GM18517 (cell line): Measurements from ENCODE around the gene CFAP58.

Experiments
- ATAC-seq: cut with Tn5 transposase; IDR thresholded peaks from one replicate; pipeline ENCODE4 v1.9.1; 2021; ENCODE audit warnings: mild to moderate bottlenecking, moderate library complexity; ENCODE audit not compliant: unreplicated experiment

CFAP58 gene, protein sequence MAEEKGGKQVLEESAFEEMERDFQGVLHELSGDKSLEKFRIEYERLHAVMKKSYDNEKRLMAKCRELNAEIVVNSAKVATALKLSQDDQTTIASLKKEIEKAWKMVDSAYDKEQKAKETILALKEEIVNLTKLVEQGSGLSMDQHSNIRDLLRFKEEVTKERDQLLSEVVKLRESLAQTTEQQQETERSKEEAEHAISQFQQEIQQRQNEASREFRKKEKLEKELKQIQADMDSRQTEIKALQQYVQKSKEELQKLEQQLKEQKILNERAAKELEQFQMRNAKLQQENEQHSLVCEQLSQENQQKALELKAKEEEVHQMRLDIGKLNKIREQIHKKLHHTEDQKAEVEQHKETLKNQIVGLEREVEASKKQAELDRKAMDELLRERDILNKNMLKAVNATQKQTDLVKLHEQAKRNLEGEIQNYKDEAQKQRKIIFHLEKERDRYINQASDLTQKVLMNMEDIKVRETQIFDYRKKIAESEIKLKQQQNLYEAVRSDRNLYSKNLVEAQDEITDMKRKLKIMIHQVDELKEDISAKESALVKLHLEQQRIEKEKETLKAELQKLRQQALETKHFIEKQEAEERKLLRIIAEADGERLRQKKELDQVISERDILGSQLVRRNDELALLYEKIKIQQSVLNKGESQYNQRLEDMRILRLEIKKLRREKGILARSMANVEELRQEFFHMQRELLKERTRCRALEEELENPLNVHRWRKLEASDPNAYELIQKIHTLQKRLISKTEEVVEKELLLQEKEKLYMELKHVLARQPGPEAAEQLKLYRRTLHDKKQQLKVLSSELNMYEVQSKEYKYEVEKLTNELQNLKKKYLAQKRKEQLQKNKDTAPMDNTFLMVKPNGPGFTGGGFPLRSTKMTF

DNA sequence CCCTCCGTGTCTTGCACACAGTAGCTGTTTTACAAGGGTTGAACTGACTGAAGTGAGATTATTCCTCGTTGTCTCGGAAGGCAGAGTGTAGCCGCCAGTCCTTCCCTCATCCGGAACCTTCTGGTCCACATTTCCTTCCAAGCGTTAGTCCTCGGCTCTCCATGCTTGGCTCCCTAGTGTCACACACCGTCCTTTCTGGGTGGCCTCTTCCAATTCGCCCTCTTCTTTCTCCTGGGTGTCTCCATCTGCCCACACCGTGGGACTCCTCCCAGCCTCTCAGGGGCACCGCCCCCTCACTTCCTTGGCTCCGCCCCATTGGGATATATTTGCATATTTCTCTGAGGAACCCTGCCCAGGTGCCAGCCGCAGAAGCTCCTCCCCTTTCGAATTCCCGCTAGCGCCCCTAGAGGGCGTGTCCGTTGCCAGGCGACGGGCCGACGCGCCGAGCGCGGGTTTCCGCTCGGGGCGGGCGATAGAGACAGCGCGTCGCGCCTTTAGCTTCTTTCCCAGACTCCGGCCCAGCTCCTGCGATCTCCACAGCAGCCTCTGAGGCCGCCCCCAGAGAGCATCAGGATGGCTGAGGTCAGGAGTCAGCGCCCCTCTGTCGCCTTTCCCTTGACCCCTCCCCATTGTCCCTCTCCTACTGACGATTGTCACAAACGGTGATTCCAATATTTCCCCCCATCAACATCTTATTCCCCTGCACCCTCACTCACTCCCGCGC is at the start of gene CFAP58:
Gene CFAP58 (plus strand): TSS at position 509 of the 724 bp plus-strand sequence. CDS start 65 bp downstream, at position 574.
- peak; percentile 64 for ATAC-seq

GRCh38 chr10:104304356-104304745 is 49.3 kb upstream of the CFAP58 start:
- no peak for ATAC-seq

- no peak for ATAC-seq
These were observed 48.7 kb upstream of the CFAP58 start for GRCh38 chr10:104304927-104305326.

DNA sequence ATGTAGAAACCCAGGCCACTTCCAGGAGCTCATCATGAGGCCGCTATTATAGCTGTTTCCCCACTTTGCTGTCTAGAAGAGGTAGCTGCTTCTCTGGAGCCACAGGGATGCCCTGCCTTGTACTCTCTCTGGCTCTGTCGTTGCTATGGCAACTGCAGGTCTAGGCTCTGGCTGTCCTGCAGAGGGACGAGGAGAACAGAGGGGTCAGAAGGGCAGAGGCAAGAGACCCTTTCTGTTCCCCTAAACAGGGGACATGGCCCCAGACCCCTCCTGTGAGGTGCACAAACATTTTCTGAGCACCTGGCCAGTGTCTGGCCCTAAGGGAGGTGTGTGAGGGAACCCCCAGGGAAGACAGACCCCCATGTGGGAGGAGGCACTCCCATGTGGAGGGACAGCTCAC is 46.7 kb upstream of the CFAP58 start:
- no peak for ATAC-seq

DNA sequence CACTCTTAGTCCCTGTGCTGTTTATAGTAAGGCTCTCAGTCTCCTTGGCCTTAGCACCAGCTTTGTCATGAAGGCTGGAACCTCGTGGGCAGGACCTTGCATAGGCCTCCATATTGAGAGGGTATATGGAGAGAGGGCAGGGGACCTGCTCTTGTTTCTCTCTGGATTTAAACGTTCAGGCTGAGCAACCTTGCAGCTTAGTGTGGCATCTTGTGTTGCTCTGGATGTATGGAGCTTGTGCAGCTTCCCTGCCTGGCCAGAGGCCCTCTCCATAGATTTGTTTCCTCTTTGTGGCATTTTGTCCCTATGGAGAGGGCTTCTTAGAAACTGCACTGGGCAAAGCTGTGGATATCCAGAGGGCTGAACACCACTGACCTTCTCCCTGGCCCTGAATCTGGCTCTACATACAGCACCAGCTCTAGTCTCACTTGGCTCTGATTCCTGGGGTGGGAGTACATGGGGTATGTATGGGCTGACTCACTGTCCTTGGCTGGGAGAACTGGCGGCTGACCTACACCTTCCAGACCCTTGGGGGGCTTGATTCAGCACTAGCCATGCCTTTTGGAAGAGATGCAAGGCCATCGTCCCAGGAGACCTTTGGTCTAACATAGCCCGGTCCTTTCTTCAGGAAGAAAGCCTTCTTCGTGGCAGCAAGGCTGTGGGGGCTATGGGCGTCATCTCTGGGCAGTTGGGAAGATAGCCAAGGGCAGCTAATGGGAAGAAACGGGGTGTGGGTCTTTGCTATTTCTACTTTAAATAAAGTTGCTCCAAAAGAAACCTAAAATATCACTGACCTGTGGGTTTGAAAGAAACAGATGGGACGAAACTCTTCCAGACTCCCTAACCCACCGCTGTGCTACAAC is 45.8 kb upstream of the CFAP58 start:
- no peak for ATAC-seq

- peak; percentile 82 for ATAC-seq
These were observed 45.2 kb upstream of the CFAP58 start for GRCh38 chr10:104308439-104308903.

- no peak for ATAC-seq
These were observed 43.4 kb upstream of the CFAP58 start for GRCh38 chr10:104309980-104310978.

DNA sequence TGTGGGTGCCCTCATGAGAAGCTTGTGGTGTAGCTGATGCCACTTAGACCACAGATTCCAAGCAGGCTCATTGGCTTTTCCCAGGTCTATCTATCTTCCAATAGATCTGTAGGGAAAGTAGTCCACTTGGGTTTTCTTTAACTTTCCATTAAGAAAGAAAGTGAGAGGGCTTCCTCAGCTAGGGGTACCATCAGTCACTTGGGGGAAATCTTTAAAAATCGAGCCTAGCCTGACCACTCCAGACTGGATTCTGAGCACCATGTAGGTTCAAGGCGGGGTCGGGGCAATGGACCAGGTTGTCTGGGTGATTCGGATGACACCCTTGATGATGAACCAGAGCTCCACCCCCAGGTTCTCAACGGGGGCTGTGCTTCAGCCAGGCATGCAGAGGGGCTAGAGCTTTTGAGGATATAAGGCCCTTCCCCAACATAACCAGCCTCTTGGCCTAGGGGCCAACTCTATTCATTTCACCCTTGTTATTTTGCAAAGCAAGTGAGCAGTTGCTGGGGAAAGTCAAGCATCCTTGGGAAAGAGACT is 42.4 kb upstream of the CFAP58 start:
- ATAC-seq: no peak

DNA sequence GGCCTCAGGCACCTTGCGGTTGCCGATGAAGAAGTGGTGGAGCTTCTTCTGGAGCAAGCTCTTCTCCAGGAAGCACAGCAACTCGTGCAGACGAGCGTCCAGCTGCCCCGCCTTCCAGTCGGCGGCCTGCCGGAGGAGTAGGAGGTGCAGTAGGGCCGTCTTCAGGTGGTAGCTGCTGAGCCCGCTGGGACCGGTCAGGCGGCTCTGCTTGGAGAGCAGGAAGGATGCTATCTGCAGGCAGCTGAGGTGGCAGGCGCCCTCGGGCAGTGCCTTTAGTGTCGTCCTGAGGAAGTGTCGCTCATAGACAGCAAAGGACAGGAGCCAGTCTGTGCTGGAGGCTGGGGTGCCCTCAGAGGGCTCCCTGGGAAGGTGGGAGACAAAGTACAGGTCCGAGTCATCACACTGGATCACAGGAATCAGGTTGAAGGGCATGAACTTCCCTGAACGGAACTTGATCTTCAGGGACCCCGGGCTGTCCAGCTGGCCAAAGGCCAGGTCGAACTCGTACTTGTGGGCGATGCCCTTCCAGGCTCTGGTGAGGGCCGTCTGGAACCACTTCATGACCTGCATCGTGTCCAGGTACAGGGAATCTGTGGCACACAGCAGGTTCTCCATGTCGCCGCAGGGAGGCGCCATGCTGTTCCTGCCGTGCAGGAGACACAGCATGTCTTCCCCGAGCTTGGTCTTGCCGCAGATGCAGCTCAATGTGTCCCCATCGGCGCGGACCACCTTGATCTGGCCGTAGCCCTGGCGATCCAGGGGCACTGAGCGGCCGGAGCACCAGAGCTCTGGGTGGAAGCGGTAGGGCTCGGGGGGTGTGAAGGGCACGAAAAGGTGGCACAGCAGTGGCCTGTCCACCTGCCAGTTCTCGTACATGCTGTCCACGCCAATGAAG is 38.8 kb upstream of the CFAP58 start:
- no peak for ATAC-seq

GRCh38 chr10:104315486-104315921 is 38.1 kb upstream of the CFAP58 start:
- no peak for ATAC-seq

DNA sequence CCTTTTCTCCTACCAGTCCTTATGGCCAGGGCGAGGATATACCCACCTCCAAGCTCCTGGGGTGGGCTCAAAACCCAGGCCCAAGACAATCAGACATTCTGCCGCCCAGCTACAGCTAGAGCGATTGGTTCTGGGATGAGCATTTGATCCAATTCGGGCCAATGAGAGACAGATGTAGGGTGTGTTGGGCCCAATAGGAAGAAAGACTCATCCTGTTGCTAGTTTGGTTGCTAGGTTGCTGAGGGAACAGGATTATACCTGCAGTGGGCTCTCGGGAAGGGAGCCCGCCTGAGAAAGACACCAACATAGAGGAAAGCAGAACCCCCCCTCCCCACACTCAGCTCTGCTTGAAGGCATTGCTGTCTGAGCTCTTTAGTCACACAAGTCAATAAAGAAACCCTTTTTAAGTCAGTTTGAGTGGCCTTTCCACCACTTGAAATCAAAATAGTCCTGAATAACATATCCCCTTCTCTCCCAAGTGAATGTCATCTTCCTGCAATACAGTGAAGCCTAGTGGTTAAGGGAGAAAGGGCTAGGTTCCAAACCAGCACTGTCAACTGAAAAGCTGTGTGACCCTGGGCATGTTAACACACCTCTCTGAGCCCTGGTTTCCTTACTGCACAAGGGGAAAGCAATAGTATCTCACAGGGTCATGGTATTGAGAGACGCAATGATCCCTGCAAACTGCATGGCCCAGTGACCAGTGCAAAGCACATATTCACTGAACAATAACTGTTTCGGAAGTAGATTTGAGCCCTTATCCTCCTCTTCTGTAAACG is 37.1 kb upstream of the CFAP58 start:
- no peak for ATAC-seq

GRCh38 chr10:104317269-104317710 is 36.3 kb upstream of the CFAP58 start:
- ATAC-seq: no peak

DNA sequence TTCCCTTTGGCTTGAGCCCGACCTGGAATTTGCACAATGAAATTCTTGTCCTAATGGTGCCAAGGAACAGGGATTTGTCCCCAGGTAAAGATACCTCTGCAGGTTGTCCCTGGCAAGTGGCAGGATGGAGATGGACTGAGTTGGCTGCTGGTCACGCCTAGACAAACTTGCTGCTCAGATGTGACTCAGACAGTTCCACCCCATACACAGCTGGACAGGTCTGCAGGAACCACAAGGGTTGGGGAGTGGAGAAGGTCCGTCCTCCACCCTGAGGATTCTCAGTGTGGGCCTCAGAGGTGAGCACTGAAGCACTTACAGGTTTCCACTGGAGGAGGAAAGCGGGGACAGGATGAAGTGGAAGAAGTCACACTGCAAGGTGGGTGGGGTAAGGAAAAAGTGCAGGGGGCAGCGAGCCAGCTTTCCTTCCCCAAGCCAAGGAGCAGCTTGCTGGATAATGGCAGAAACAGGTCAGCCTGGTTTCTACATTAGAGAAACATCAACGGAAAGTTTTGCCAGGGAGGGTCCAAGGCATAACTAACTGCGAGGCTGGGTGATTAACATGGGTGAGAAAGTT is 35.8 kb upstream of the CFAP58 start:
- ATAC-seq: no peak

- ATAC-seq: no peak
These were observed 35.3 kb upstream of the CFAP58 start for GRCh38 chr10:104318326-104318725.

GRCh38 chr10:104318810-104319741 is 34.6 kb upstream of the CFAP58 start:
- no peak for ATAC-seq
